ENCODE results near the gene RNF227. TPM values are rescaled to one million over a fixed set of nuclear protein-coding genes. Genes with fewer than 3 reads are reported as not detected.

The RNF227 gene
- total RNA-seq, 4 donors from 2014 or later, result 0.75 to 3.4 (median 2.7) TPM; not detected in 1

DNA sequence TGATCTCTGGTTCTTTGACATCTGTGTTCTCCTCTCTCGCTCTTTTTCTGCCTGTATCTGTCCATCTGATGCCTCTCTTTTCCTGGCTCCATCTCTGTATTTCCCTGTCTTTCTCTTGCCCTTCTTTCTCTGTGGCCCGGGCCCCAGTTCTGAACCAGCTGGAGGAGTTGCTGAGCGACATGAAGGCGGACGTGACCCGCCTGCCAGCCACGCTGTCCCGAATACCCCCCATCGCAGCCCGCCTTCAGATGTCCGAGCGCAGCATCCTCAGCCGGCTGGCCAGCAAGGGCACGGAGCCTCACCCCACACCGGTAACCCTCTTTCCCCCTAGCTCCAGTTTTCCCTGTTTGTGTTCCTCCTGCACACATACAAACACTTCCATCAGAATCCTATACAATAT is 5.8 kb downstream of the RNF227 start:
- WGBS, 2 donors (ENCODE audit: low coverage in 1 of 2), result 92 to 94% methylated on average over 10 to 15 of the region's 15 CpGs
- Histone ChIP-seq H3K27me3 (no peaks in the 10 kb centered on the region), H3K4me1 (peaks cover 6 to 17% (median 9%) of the 10 kb centered on the region in 4 donors), H3K9me3 (no peaks in the 10 kb centered on the region), H3K36me3 (peaks cover 0 to 35% (median 16%) of the 10 kb centered on the region in 4 donors), H3K27ac (no peak overlapping the region), H3K4me3 (no peak overlapping the region)
- TF ChIP-seq EP300 (IDR thresholded peaks at IDR 0.05; ENCODE audit: low read depth), result no peak
- TF ChIP-seq, protein P1, sequence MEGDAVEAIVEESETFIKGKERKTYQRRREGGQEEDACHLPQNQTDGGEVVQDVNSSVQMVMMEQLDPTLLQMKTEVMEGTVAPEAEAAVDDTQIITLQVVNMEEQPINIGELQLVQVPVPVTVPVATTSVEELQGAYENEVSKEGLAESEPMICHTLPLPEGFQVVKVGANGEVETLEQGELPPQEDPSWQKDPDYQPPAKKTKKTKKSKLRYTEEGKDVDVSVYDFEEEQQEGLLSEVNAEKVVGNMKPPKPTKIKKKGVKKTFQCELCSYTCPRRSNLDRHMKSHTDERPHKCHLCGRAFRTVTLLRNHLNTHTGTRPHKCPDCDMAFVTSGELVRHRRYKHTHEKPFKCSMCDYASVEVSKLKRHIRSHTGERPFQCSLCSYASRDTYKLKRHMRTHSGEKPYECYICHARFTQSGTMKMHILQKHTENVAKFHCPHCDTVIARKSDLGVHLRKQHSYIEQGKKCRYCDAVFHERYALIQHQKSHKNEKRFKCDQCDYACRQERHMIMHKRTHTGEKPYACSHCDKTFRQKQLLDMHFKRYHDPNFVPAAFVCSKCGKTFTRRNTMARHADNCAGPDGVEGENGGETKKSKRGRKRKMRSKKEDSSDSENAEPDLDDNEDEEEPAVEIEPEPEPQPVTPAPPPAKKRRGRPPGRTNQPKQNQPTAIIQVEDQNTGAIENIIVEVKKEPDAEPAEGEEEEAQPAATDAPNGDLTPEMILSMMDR (IDR thresholded peaks at IDR 0.05), result no peak
- no peak for TF ChIP-seq POLR2A (IDR thresholded peaks at IDR 0.05)
- no peak for TF ChIP-seq POLR2AphosphoS5 (IDR thresholded peaks at IDR 0.05)
- intact Hi-C loops (cut with DNase I; ENCODE audit: low total_unique reads), result no loop called here
- no peak for DNase-seq
- in situ Hi-C loops (cut with MboI; ENCODE audit: low pct_ligation_motif_present in 1 of 4, low pct_unique_long_range_greater_than_20kb in 1 of 4, low sequenced_read_pairs in 3 of 4), result loop anchor here in 2 of 4 donors (5.0 kb wide), 2 partner anchors 77 to 132 kb away; no protein-coding TSS in a partner anchor

DNA sequence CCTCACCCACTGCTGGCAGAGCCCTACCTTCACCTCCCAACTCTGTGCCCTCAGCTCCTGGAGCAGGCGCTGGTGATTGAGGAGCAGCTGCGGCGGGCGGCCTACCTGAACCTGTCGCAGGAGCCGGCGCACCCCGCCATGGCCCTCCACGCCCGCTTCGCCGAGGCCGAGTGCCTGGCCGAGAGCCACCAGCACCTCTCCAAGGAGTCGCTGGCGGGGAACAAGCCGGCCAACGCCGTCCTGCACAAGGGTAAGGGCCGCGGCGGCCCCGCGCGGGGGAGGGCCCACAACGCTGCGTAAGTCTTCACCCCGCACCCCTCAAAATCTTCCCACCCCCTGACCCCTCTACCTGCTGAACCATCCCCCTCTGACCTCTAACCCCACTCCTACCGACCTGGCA is 7.0 kb downstream of the RNF227 start:
- 94% methylated on average over 24 of the region's 29 CpGs; no CpG with 5 or more reads in 1 of the 2 donors for WGBS, 2 donors (ENCODE audit: low coverage in 1 of 2)

DNA sequence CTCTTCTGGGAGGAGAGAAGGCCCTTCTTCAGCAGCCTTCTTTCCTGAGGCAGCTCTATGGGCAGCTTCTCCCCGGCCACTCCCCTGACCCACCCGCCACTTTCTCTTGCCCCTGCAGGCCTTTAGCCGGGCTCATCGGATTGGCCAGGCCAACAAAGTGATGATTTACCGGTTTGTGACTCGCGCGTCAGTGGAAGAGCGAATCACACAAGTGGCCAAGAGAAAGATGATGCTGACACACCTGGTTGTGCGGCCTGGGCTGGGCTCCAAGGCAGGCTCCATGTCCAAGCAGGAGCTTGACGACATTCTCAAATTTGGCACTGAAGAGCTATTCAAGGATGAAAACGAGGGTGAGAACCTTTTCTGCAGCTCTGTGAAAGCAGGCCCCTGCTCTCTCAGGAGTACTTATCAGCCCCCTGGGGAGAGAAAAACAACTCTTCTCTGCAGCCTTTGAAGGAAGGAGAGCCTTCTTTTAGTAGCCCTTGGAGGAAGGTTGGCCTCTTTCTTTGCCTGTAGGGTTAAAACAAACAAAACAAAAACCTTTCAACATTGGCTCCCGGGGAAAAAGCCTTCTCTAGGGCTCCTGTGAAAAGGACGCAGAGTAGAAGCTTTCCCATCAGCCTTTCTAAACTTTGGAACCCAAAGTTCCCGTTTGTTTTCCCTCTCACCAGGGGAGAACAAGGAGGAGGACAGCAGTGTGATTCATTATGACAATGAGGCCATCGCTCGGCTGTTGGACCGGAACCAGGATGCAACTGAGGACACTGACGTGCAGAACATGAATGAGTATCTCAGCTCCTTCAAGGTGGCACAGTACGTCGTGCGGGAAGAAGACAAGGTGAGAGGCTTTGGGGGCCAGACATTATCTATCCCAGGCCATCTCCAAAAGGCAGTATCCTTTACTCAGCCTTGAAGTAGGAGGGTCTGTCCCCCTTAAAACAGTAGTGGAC is 12.7 kb downstream of the RNF227 start:
- Histone ChIP-seq H3K4me3 (no peak overlapping the region), H3K27me3 (no peaks in the 10 kb centered on the region), H3K27ac (no peak overlapping the region), H3K36me3 (peaks cover 0 to 74% (median 32%) of the 10 kb centered on the region in 4 donors), H3K4me1 (no peaks in the 10 kb centered on the region), H3K9me3 (no peaks in the 10 kb centered on the region)
- no peak for TF ChIP-seq POLR2A (IDR thresholded peaks at IDR 0.05)
- TF ChIP-seq POLR2AphosphoS5 (IDR thresholded peaks at IDR 0.05), result no peak
- TF ChIP-seq, protein P1 (IDR thresholded peaks at IDR 0.05), result no peak
- TF ChIP-seq EP300 (IDR thresholded peaks at IDR 0.05; ENCODE audit: low read depth), result no peak
- intact Hi-C loops (cut with DNase I; ENCODE audit: low total_unique reads) (no loop called here), in situ Hi-C loops (cut with MboI; ENCODE audit: low pct_ligation_motif_present in 1 of 4, low pct_unique_long_range_greater_than_20kb in 1 of 4, low sequenced_read_pairs in 3 of 4) (no loop called here)
- WGBS, 2 donors (ENCODE audit: low coverage in 1 of 2), result 86 to 94% methylated on average over 8 to 22 of the region's 22 CpGs
- DNase-seq, result no peak

More for the DNA sequence above, 7.0 kb downstream of the RNF227 start:
- in situ Hi-C loops (cut with MboI; ENCODE audit: low pct_ligation_motif_present in 1 of 4, low pct_unique_long_range_greater_than_20kb in 1 of 4, low sequenced_read_pairs in 3 of 4) (no loop called here), intact Hi-C loops (cut with DNase I; ENCODE audit: low total_unique reads) (no loop called here)
- H3K27me3 ChIP-seq, result no peaks in the 10 kb centered on the region
- no peaks in the 10 kb centered on the region for H3K9me3 ChIP-seq
- H3K4me3 ChIP-seq, result no peak overlapping the region
- TF ChIP-seq, protein P1 (IDR thresholded peaks at IDR 0.05), result no peak
- no peak for TF ChIP-seq EP300 (IDR thresholded peaks at IDR 0.05; ENCODE audit: low read depth)
- TF ChIP-seq POLR2AphosphoS5 (IDR thresholded peaks at IDR 0.05), result no peak
- TF ChIP-seq POLR2A (IDR thresholded peaks at IDR 0.05), result no peak
- peaks cover 0 to 5% (median 0%) of the 10 kb centered on the region in 4 donors for H3K4me1 ChIP-seq
- no peak for DNase-seq
- peaks cover 0 to 45% (median 20%) of the 10 kb centered on the region in 4 donors for H3K36me3 ChIP-seq
- H3K27ac ChIP-seq, result no peak overlapping the region

DNA sequence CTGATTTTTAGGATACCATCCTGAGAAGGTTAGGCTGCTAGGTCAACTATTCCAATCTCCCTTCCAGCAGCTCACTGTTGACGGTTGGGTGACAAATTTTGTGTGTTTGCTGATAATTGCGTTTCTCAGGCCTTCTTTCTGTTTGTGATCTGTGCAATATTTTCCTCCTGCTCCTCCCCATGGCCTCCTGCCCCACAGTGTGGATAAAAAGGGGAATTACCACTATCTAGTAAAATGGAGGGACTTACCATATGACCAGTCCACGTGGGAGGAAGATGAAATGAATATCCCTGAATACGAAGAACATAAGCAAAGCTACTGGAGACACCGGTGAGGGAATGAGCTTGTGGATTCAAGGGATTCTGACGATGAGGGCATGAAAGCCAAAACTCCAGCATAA is 18.3 kb downstream of the RNF227 start:
- peak; percentile 27 for DNase-seq
- in situ Hi-C loops (cut with MboI; ENCODE audit: low pct_ligation_motif_present in 1 of 4, low pct_unique_long_range_greater_than_20kb in 1 of 4, low sequenced_read_pairs in 3 of 4), result no loop called here
- H3K9me3 ChIP-seq, result no peaks in the 10 kb centered on the region
- H3K27me3 ChIP-seq, result no peaks in the 10 kb centered on the region
- TF ChIP-seq EP300 (IDR thresholded peaks at IDR 0.05; ENCODE audit: low read depth), result no peak
- no peak for TF ChIP-seq POLR2A (IDR thresholded peaks at IDR 0.05)
- TF ChIP-seq, protein P1 (IDR thresholded peaks at IDR 0.05), result peak; percentile 38 to 79 (median 53)
- no peak for TF ChIP-seq POLR2AphosphoS5 (IDR thresholded peaks at IDR 0.05)
- intact Hi-C loops (cut with DNase I; ENCODE audit: low total_unique reads), result no loop called here
- no peak overlapping the region for H3K27ac ChIP-seq
- 43 to 44% methylated on average over 5 to 6 of the region's 6 CpGs for WGBS, 2 donors (ENCODE audit: low coverage in 1 of 2)
- peaks cover 0 to 49% (median 24%) of the 10 kb centered on the region in 4 donors for H3K36me3 ChIP-seq
- H3K4me1 ChIP-seq, result no peaks in the 10 kb centered on the region
- H3K4me3 ChIP-seq, result no peak overlapping the region

Measured in transverse colon (tissue), 4 donors.